CD4-positive, alpha-beta T cell treated with Interleukin-17A for 4 hours (primary cell): Measurements from ENCODE around the gene METAP1D.
"Not testable (repeated sequence)": the region's sequence is repeated elsewhere in the genome, so short reads cannot be mapped to it uniquely, and the experiment has no call there.

Experiments
- DNase-seq: peaks from one replicate; pipeline ENCODE4 v3.0.0-alpha.2; 2020; ENCODE audit warnings: mixed read lengths

METAP1D gene

DNA sequence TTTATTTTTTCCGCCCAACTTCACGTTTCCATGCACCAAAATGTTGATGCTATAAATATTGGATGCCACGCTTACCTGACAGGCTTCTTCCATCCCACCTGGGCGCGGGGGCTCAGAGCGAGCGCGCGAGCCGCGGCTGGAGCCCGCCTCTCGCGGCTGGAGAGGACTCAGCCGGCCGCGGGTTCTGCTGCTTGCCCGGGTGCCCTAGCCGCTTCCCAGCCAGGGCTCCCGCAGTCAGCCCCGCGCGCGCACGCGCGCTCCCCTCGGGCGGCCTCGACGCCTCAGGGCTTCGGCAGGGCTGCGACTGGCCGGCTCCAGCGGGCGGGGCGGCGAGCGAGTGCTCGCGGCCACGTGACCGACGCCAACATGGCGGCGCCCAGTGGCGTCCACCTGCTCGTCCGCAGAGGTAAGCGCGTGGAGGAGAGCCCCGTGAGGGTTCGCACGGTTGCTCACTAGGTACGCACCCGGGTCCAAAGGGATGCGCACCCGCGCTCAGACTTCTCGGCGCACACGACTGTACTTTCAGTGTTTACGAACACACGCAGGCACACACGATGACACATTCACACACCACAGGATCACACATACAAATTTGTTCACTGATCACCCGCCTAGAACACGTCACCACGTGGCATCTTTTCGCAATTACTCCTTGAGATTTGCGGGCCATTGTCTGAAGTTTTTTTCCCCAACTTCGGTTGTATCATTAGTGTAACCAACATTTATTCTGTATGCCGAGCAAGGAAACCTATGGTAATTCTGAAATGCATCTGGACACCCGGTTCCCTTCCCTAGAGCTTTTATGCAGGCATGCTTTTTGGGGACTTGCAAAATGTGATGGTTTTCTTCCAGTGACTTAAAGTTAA lies at the start of gene METAP1D:
Gene METAP1D, plus strand, starts transcription at position 350 of the 866 bp plus-strand sequence. Its CDS starts 17 bp downstream, at position 367.
- DNase-seq: peak; percentile 88

DNA sequence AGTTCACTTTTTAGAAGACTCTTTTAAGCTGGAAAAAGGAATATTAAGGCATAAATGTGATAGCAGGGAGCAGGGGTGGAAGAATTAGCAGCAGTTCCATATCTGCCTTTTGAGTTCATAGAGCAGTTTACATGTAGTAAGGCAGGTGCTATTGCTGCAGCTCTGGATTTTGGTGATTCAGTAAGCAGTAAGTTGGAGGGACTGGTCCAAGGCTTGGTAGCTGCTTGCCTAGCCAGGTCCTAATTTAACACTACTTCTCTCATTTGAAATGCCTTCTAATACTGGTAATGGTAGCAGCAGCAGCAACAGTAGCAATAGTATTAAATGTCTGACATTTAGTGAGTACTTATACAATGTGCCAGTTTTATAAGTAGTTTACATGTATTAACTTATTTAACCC lies 47.5 kb upstream of the METAP1D start:
- no peak for DNase-seq

DNA sequence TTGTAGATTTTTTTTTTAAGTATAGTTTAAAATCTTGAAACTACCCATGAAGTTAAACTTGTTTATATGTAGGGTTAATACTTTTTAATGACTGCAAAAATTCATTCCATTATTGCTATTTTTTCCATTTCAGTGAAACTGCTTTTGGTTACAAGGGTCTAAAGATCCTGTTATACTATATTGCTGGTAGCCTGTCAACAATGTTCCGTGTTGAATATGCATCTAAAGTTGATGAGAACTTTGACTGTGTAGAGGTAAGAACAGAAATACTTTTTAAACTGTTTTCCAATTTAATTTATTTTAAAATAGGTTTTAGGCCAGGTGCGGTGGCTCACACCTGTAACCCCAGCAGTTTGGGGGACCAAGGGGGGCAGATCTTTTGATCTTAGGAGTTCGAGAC lies 47.0 kb upstream of the METAP1D start:
- no peak for DNase-seq

GRCh38 chr2:171956135-171956825 lies 43.5 kb upstream of the METAP1D start:
- DNase-seq: no peak

DNA sequence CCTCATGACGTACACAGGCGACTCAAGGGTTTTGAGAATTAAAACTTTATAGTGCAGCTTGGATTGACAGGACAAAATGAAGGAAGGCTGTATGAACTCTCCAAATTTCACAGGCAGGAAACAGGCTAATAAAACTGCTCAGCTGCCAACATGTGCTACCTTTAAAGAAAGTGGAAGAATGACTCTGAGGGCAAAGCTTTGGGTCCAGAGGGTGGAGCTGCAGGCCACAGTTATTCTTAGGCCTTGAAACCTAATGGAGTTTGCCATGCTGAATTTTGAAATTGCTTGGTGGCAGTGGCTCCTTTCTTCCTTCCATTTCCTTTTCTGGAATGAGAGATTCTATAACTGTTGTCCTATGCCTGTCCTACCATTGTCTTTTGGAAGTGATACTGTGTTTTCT lies 42.7 kb upstream of the METAP1D start:
- DNase-seq: peak; percentile 7

- DNase-seq: no peak
Observed at GRCh38 chr2:171958475-171958874, 41.3 kb upstream of the METAP1D start.

GRCh38 chr2:171959998-171960397 lies 39.8 kb upstream of the METAP1D start:
- no peak for DNase-seq

DNA sequence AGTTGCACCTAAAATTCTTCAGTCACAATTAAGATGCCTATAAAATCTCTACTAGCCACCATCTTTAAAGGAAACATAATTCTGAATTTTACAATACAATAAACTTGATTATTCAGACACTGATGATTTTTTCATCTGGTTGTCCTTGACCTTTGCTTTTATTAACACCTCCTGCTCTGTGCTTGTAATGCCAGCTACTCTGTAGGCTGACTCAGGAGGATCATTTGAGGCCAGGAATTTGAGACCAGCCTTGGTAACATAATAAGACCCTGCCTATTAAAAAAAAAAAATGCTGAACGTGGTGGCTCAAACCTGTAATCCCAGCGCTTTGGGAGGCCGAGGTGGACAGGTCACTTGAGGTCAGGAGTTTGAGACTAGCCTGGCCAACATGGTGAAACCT lies 39.2 kb upstream of the METAP1D start:
- no peak for DNase-seq

GRCh38 chr2:171963198-171963597 lies 36.6 kb upstream of the METAP1D start:
- DNase-seq: no peak

DNA sequence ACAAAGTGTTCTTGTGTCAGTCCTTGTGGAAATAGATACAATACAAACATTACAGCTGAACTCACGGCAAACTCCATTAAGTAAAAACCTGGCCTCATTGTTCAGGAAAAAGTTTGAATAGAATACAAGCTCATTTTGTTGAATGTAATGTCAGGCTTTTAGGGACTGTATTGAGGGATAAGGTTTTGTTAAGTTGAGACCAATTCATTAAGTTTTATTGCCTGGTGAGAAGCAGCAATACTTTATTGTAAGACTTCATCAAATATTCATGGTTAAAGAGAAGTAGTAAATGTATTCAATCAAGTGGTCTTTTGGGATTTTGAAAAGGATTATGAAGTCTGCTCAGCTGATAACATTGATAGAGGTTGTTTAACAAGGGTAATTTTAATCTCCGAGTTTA lies 35.4 kb upstream of the METAP1D start:
- no peak for DNase-seq

- DNase-seq: no peak
Observed at GRCh38 chr2:171965238-171965637, 34.5 kb upstream of the METAP1D start.

- no peak for DNase-seq
Observed at GRCh38 chr2:171965661-171966060, 34.1 kb upstream of the METAP1D start.

GRCh38 chr2:171966235-171966634 lies 33.5 kb upstream of the METAP1D start:
- DNase-seq: no peak

DNA sequence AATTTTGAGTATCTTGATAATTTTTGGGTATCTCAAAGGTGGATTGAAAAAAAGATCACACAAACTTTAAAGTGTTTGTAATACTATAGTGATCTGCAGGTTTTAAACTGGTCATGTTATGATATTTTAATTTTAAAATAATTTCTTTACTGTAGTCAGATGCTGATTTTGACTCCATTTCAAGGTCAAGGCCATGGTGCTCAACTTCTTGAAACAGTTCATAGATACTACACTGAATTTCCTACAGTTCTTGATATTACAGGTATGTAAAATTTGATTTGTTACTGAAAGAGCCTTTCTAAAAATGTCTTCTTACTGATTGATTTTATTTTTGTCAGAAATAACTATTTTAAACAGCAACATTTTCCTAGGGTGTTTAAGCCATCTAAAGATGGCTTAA lies 33.1 kb upstream of the METAP1D start:
- DNase-seq: no peak

DNA sequence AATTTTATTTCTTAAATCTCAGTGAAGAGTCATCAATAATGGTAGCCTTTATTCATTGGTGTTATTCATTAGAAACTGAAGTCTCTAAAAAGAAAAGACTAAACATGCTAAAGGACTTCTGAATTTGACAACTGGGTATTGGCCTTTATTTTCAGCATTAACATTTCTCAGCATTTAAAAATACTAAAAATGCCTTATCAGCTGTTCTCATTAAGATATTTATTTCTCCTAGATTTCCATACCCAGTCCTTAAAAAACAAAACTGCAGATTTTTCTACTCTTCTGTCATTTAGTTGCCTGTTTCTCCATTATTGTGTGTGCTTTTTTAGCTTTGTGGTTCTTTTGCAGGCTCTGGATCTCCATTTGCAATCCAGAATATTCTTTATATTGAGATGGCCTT lies 31.2 kb upstream of the METAP1D start:
- DNase-seq: no peak

DNA sequence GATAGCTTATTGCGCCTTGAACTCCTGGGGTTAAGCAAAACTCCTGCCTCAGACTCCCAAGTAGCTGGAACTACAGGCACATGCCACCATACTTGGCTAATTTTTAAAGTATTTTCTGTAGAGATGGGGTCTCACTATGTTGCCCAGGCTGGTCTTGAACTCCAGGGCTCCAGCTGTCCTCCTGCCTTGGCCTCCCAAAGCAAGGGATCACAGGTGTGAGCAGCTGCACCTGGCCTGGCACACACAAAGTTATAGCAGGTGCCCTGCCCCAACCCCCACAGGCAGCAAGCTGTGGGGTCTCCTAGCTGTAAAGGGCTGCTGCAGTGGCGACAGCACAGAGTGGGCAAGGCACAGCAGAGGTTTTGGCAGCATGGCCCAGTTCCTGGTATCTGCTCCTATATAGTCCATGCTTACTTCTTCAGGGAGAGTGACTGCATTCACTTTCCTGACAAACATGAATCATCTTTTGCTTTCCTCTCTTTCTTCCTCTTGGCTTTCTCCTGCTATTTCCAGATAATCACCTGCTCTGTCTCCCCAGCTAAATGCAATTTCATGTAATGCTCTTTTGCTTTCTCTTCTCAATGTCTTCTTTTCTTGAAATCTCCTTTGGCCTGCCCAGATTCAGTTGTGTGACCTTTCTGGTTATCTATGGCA lies 27.3 kb upstream of the METAP1D start:
- DNase-seq: no peak

- no peak for DNase-seq
Observed at GRCh38 chr2:171979103-171979502, 20.6 kb upstream of the METAP1D start.

DNA sequence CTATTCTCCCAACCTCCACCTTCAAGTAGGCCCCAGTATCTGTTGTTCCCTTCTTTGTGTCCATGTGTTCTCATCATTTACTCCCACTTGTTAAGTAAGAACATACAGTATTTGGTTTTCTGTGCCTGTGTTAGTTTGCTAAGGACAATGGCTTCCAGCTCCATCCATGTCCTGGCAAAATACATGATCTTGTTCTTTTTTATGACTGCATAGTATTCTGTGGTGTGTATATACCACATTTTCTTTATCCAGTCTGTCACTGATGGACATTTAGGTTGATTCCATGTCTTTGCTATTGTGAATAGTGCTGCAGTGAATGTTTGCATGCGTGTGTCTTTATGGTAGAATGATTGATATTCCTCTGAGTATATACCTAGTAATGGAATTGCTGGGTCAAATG lies 15.8 kb upstream of the METAP1D start:
- not testable (repeated sequence) for DNase-seq

DNA sequence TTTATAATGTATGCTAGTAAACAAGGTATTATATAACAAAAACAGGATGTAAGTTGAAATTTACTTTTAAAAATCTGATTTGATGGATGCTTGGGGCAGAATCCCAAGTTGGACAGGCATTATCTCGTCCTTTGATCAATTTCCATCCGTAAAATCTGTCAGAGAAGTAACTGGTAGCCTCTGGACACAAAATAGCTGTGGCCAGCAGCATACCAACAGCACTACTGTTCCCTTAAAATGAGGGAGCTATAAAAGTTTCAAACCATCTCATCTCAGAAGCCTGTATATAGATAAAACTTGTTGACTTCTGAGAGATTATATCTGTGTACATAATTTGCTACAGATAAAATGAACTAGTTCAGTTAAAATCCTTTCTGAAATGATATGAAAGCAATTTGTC lies 14.7 kb upstream of the METAP1D start:
- no peak for DNase-seq

DNA sequence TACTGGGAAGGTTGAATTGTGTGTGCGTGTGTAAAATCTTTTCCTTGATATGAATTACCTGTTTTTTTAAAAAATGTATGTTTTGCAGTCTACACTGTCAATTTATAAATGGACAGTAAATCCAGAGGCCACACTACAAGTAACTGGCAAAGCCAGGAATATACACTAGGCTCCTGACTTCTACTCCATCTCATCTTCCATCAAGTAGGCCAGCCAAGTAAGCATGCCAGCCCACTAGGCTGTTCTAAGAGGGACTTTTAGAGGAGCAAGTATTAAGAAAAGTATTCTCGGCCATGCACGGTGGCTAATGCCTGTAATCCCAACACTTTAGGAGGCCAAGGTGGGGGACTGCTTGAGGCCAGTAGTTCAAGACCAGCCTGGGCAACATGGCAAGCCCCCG lies 13.0 kb upstream of the METAP1D start:
- no peak for DNase-seq

- DNase-seq: no peak
Observed at GRCh38 chr2:171991027-171991426, 8.7 kb upstream of the METAP1D start.

DNA sequence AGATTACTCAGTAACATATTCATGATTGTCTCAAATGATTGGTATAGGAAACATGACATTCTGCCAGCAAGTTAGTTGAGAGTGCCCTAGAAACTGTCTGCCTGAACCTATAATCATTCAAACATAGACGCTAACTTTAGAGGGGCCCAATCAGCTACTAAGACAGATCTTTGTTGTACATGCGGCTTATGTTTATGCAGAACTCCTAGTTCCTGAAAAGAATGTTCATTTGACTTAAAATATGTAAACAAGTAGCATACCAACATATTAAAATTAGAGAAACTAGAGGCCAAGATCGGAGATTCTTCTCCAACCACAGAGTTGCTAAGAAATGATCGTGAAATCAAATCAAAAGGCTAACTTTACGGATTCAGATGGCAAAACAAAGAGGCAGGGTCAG lies 4.2 kb upstream of the METAP1D start:
- DNase-seq: no peak

DNA sequence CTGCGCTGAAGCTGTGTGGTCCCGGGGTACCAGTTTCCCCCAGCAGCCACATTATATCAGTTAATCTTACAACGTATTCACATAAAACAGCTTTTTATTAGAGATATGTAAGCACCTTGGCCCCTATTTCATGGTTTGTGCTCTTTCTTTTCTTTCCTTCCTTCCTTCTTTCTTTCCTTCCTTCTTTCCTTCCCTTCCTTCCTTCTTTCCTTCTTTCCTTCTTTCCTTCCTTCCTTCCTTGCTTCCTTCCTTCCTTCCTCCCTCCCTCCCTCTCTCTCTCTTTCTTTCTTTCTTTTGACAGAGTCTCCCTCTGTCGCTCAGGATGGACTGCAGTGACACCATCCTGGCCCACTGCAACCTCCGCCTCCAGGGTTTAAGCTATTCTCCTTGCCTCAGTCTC lies 3.7 kb upstream of the METAP1D start:
- DNase-seq: no peak

DNA sequence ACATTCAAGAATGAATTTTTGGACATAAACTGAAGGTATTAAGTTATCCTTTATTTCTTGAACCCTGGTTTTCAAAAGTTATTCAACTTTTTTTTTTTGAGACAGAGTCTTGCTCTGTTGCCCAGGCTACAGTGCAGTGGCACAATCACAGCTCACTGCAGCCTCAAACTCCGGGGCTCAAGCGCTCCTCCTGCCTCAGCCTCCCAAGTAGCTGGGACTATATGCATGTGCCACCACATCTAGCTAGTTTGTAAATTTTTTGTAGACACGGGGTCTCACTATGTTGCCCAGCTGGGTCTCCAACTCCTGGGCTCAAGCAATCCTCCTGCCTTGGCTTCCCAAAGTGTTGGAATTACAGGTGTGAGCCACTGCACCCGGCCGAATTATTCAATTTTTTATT lies 2.7 kb upstream of the METAP1D start:
- not testable (repeated sequence) for DNase-seq
